Vagina (tissue), 2 donors: Measurements from ENCODE around the gene HHIPL2.

Experiments used
- CTCF ChIP-seq, 3 experiments: fragments of 450-650 bp in 2 of 3; fragments of 200-600 bp in 1 of 3; sonication (generic) in 1 of 3; IDR thresholded peaks; one replicate each; pipeline ENCODE4 v1.5.1; 2017 to 2019; ENCODE audit warnings: antibody characterized with exemption in 3 of 3, mild to moderate bottlenecking in 2 of 3, moderate library complexity in 2 of 3
- POLR2A ChIP-seq, 2 donors: fragments of 450-650 bp; IDR thresholded peaks; one replicate each; pipeline ENCODE4 v1.6.1; 2017; ENCODE audit warnings: antibody characterized with exemption in 2 of 2, mild to moderate bottlenecking in 2 of 2, moderate library complexity in 2 of 2
- POLR2AphosphoS5 ChIP-seq, 2 donors: sonication (generic); formaldehyde crosslinking; IDR thresholded peaks; one replicate each; pipeline ENCODE4 v1.9.0; 2017; ENCODE audit warnings: antibody characterized with exemption in 2 of 2, mild to moderate bottlenecking in 2 of 2, low read depth in 1 of 2; ENCODE audit not compliant: insufficient read depth in 1 of 2

- TF ChIP-seq CTCF (IDR thresholded peaks at IDR 0.05), result no peak
- no peak for TF ChIP-seq POLR2A (IDR thresholded peaks at IDR 0.05)
- TF ChIP-seq POLR2AphosphoS5 (IDR thresholded peaks at IDR 0.05; ENCODE audit: insufficient read depth in 1 of 2, low read depth in 1 of 2), result no peak
These were observed 18.0 kb downstream of the HHIPL2 start for GRCh38 chr1:222529916-222530315.
